A673 (cell line): Measurements from ENCODE around the gene LRRC47. TPM values are rescaled to one million over a fixed set of nuclear protein-coding genes. Genes with fewer than 3 reads are reported as not detected.
A peak's percentile ranks its signal among the peaks of the same experiment; 100 is the strongest.

Experiments used
- BruUV-seq: library from RNA; stranded (reverse); fragments of 400-500 nt; replicated peaks from 2 replicates; lab custom pipeline; 2021; lab: Mats Ljungman, UMichigan
- CTCF ChIA-PET: fragments of 300-600 bp; sonication (Branson Sonifier 250); formaldehyde crosslinking; loops from one replicate; lab custom pipeline; 2022; ENCODE audit warnings: antibody characterized with exemption; lab: Charles Lee
- POLR2A ChIA-PET: fragments of 300-600 bp; sonication (Branson Sonifier 250); formaldehyde crosslinking; loops from one replicate; lab custom pipeline; 2022; ENCODE audit warnings: antibody characterized with exemption; ENCODE audit not compliant: low non-redundant PET; lab: Charles Lee
- DNase-seq: peaks from one replicate; pipeline ENCODE4 v3.0.0-alpha.2; 2015; ENCODE audit warnings: low spot score
- H3K27ac ChIP-seq: fragments of 200-600 bp; sonication (generic); 2 replicates; pipeline ENCODE4 v1.5.1; 2016; ENCODE audit warnings: mixed run types, low read depth, mild to moderate bottlenecking, mixed read lengths, antibody characterized with exemption, low read length; ENCODE audit not compliant: poor library complexity, severe bottlenecking
- H3K27me3 ChIP-seq: fragments of 200-600 bp; sonication (generic); replicated peaks from 2 replicates; pipeline ENCODE4 v1.6.1; 2017; ENCODE audit warnings: mixed run types, low read depth, mild to moderate bottlenecking, mixed read lengths, antibody characterized with exemption, low read length; ENCODE audit not compliant: insufficient read depth, poor library complexity
- H3K36me3 ChIP-seq: fragments of 200-600 bp; sonication (generic); 2 replicates; pipeline ENCODE4 v1.6.1; 2016; ENCODE audit warnings: mixed run types, mild to moderate bottlenecking, mixed read lengths, antibody characterized with exemption, low read length; ENCODE audit not compliant: insufficient read depth, poor library complexity, severe bottlenecking
- H3K4me1 ChIP-seq: fragments of 200-600 bp; sonication (generic); 2 replicates; pipeline ENCODE4 v1.6.1; 2017; ENCODE audit warnings: mixed run types, mild to moderate bottlenecking, mixed read lengths, antibody characterized with exemption, low read length; ENCODE audit not compliant: insufficient read depth, poor library complexity, severe bottlenecking
- H3K4me3 ChIP-seq: fragments of 200-600 bp; sonication (generic); 2 replicates; pipeline ENCODE4 v1.5.1; 2016; ENCODE audit warnings: low read depth, mixed run types, mild to moderate bottlenecking, mixed read lengths, low read length; ENCODE audit not compliant: poor library complexity, severe bottlenecking
- H3K9me3 ChIP-seq: fragments of 200-600 bp; sonication (generic); 2 replicates; pipeline ENCODE4 v1.6.1; 2016; ENCODE audit warnings: mixed run types, low read depth, mild to moderate bottlenecking, mixed read lengths, antibody characterized with exemption, low read length; ENCODE audit not compliant: poor library complexity, severe bottlenecking
- CTCF ChIP-seq: fragments of 300-800, 200-600 bp; sonication (generic); conservative IDR thresholded peaks from 2 replicates; pipeline ENCODE4 v1.5.1; 2017; ENCODE audit warnings: low read depth, mild to moderate bottlenecking, antibody characterized with exemption, low read length, moderate library complexity, mixed read lengths
- EZH2 ChIP-seq: fragments of 200-600 bp; sonication (generic); IDR thresholded peaks from 2 replicates; pipeline ENCODE4 v1.6.1; 2017; ENCODE audit warnings: borderline replicate concordance, low read depth, mild to moderate bottlenecking, mixed read lengths, antibody characterized with exemption, low read length; ENCODE audit not compliant: poor library complexity, severe bottlenecking
- intact Hi-C: fragments of 100-400 bp; cut with micrococcal nuclease; formaldehyde crosslinking; loops from one replicate; pipeline ENCODE4 v1.10.0; 2022; ENCODE audit not compliant: unreplicated experiment
- total RNA-seq: library from RNA; stranded (reverse); gene quantifications from 2 replicates; pipeline ENCODE4 v1.2.3, GENCODE V29; 2021

LRRC47 gene
- total RNA-seq, 1 experiment from 2014 or later, result 86.7 TPM

DNA sequence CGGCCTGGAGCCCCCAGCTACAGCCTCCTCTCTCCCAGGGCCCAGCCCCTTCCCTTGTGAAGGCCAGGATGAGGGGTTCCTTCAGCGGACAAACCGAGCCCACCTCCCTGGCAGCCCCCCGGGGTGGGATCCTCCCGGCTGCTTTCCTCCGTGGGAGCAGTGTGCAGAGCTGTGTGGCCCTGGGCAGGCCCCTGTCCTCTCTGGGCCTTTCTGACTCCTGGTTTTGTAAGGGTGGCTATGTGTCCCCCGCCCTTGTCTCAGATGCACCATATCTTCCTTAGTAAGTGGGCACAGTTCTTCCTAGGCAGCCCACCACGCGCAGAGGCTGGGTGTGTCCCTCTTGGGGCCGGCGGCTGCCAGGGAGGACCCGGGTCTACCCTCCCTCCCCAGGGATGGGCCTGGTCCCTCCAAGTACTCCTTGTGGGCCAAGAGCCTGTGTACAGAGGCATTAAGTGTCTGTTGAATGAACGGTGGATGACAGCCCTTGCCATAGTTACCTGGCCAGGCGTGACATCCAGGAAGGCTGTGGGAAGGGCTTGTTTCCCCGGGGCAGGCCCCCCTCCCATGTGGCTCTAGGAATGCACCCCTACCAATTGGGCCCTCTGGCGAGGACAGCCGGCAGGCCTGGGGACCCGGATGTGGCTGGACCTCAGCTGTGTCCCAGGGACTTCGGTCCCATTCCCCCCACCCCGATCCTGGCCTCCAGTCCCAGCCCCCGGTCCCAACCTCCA, 19.9 kb downstream of the LRRC47 start:
- no peak overlapping the region for H3K27ac ChIP-seq
- TF ChIP-seq EZH2 (no peak), CTCF (no peak)
- intact Hi-C loops, result no loop called here
- H3K27me3 ChIP-seq, result no peaks in the 10 kb centered on the region
- no peak overlapping the region for H3K4me3 ChIP-seq
- BruUV-seq, result no TSS peak
- DNase-seq, result no peak
- H3K4me1 ChIP-seq, result peaks cover 7% of the 10 kb centered on the region
- H3K36me3 ChIP-seq, result peaks cover 28% of the 10 kb centered on the region
- CTCF ChIA-PET, result no interaction called here
- no peaks in the 10 kb centered on the region for H3K9me3 ChIP-seq
- POLR2A ChIA-PET, result no interaction called here

- BruUV-seq, result no TSS peak
- intact Hi-C loops, result no loop called here
- DNase-seq, result peak; percentile 52
These were observed 20.6 kb downstream of the LRRC47 start for GRCh38 chr1:3775490-3776230.

More at GRCh38 chr1:3775490-3776230, 20.6 kb downstream of the LRRC47 start:
- H3K9me3 ChIP-seq, result no peaks in the 10 kb centered on the region
- peaks cover 9% of the 10 kb centered on the region for H3K4me1 ChIP-seq
- H3K36me3 ChIP-seq, result peaks cover 21% of the 10 kb centered on the region
- no peak overlapping the region for H3K27ac ChIP-seq
- H3K27me3 ChIP-seq, result no peaks in the 10 kb centered on the region
- no peak overlapping the region for H3K4me3 ChIP-seq
- ChIA-PET CTCF (no interaction called here), POLR2A (no interaction called here)
- peak; percentile 58 for TF ChIP-seq CTCF
- no peak for TF ChIP-seq EZH2
